SK-N-SH (cell line): ENCODE results near the gene TUBA8.

Source experiments
- JUND ChIP-seq: IDR thresholded peaks from 2 replicates; pipeline ENCODE4 v1.4.0; 2012
- YY1 ChIP-seq: IDR thresholded peaks from 2 replicates; pipeline ENCODE4 v1.4.0; 2012; ENCODE audit warnings: low read depth, mild to moderate bottlenecking

DNA sequence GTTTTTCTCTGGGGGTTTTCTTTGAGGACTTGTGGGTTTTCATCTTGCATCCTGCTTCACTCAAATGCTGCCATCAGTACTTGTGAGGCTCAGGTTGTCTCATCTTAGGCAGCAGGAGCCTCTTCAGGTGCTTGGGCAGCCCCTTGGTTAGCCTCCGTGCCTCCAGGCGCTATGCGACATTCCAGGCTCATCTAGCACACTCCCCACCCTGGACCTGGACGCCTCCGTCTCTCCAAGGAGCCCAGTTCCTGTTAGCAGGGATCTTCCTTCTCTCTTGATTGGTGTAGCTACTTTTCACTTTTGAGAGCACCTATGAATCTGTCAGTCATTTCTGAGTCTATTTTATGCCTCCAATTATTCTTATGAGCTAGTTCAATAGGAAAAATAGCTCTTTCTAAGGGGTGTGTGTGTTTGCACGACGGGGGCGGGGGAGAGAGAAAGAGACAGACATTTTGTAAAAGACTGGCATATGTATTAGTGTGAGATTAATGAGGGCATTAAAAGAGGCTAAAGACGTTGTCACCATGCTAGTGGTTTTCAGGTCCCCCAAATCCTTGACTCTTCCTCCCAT is 7.8 kb downstream of the TUBA8 start:
- TF ChIP-seq YY1 (no peak), JUND (no peak)
